Endothelial cell of umbilical vein (primary cell): ENCODE results near the gene UMPS. TPM values are rescaled to one million over a fixed set of nuclear protein-coding genes. Genes with fewer than 3 reads are reported as not detected.

Experiments used
- BruUV-seq: library from RNA; stranded (reverse); fragments of 400-500 nt; replicated peaks from 2 replicates; lab custom pipeline; 2021; lab: Mats Ljungman, UMichigan
- CTCF ChIA-PET: fragments of 300-600, 350-600 bp; sonication (Branson Sonifier 250); formaldehyde crosslinking; loops from one replicate; lab custom pipeline; 2021; ENCODE audit warnings: antibody characterized with exemption, inconsistent platforms; lab: Charles Lee
- POLR2A ChIA-PET: fragments of 300-600, 350-600 bp; sonication (Branson Sonifier 250); formaldehyde crosslinking; loops from one replicate; lab custom pipeline; 2021; ENCODE audit warnings: antibody characterized with exemption, inconsistent platforms; lab: Charles Lee
- DNase-seq: peaks from one replicate; pipeline ENCODE4 v3.0.0-alpha.2; 2011; ENCODE audit warnings: low read depth, low spot score
- FAIRE-seq: peaks from 2 replicates; lab custom pipeline; 2011; peaks lifted over from hg19 to GRCh38; lab: Jason Lieb, UNC
- H2AFZ ChIP-seq: 2 replicates; pipeline ENCODE4 v1.6.0; 2012; ENCODE audit warnings: low read depth, low read length, control low read depth, inconsistent platforms
- H3K27ac ChIP-seq: 2 replicates; pipeline ENCODE4 v1.5.1; 2011; ENCODE audit warnings: low read depth, mild to moderate bottlenecking, control low read depth, low read length, moderate library complexity; ENCODE audit not compliant: insufficient read depth
- H3K27me3 ChIP-seq, 2 experiments: 2 replicates each; pipeline versions ENCODE4 v1.6.0 to v1.6.1; 2011; ENCODE audit warnings: low read length in 2 of 2, mixed read lengths in 1 of 2; ENCODE audit not compliant: control insufficient read depth in 2 of 2, insufficient read depth in 2 of 2
- H3K36me3 ChIP-seq, 2 experiments: 2 replicates in 1 of 2; 3 replicates in 1 of 2; pipeline ENCODE4 v1.5.1; 2011; ENCODE audit warnings: low read length in 2 of 2, mild to moderate bottlenecking in 1 of 2, moderate library complexity in 1 of 2; ENCODE audit not compliant: control insufficient read depth in 2 of 2, insufficient read depth in 2 of 2; ENCODE audit errors: extremely low read depth in 1 of 2
- H3K4me1 ChIP-seq: 3 replicates; pipeline ENCODE4 v1.5.1; 2011; ENCODE audit warnings: mild to moderate bottlenecking, low read length; ENCODE audit not compliant: control insufficient read depth, insufficient read depth; ENCODE audit errors: extremely low read depth
- H3K4me2 ChIP-seq: 2 replicates; pipeline ENCODE4 v1.6.1; 2011; ENCODE audit warnings: low read length, control low read depth, mixed read lengths; ENCODE audit not compliant: insufficient read depth
- H3K4me3 ChIP-seq, 3 experiments: fragments of 200-600 bp in 1 of 3; sonication (generic), shearing (Covaris generic) in 1 of 3; replicated peaks in 1 of 3; 2 replicates each; pipeline ENCODE4 v1.5.1; 2011 to 2016; ENCODE audit warnings: control low read depth in 3 of 3, low read length in 3 of 3, mild to moderate bottlenecking in 2 of 3, inconsistent platforms in 1 of 3, low read depth in 1 of 3, moderate library complexity in 1 of 3; ENCODE audit not compliant: insufficient read depth in 1 of 3
- H3K79me2 ChIP-seq: 2 replicates; pipeline ENCODE4 v1.6.0; 2012; ENCODE audit warnings: low read length, inconsistent platforms; ENCODE audit not compliant: control insufficient read depth, insufficient read depth
- H3K9ac ChIP-seq: replicated peaks from 2 replicates; pipeline ENCODE3; 2011; ENCODE audit warnings: low read length, control low read depth; ENCODE audit not compliant: insufficient read depth; ENCODE audit errors: extremely low read depth
- H3K9me1 ChIP-seq: replicated peaks from 3 replicates; pipeline ENCODE4 v1.6.0; 2011; ENCODE audit warnings: mild to moderate bottlenecking, low read length; ENCODE audit not compliant: control insufficient read depth, insufficient read depth; ENCODE audit errors: extremely low read depth
- H3K9me3 ChIP-seq: replicated peaks from 2 replicates; pipeline ENCODE4 v1.5.1; 2012; ENCODE audit warnings: low read length, inconsistent platforms; ENCODE audit not compliant: control insufficient read depth, insufficient read depth
- H4K20me1 ChIP-seq: replicated peaks from 2 replicates; pipeline ENCODE3; 2011; ENCODE audit warnings: mild to moderate bottlenecking, low read length; ENCODE audit not compliant: control insufficient read depth, insufficient read depth; ENCODE audit errors: extremely low read depth
- EZH2 ChIP-seq: IDR thresholded peaks from 2 replicates; pipeline ENCODE4 v1.6.1; 2012; ENCODE audit warnings: borderline replicate concordance, low read depth, mild to moderate bottlenecking, moderate library complexity, low read length, inconsistent platforms; ENCODE audit not compliant: severe bottlenecking
- JUN ChIP-seq: IDR thresholded peaks from 2 replicates; pipeline ENCODE4 v1.6.1; 2011; ENCODE audit warnings: borderline replicate concordance, low read depth; ENCODE audit not compliant: insufficient read length, insufficient read depth
- MAX ChIP-seq: IDR thresholded peaks from 2 replicates; pipeline ENCODE4 v1.6.1; 2011; ENCODE audit not compliant: insufficient read depth, insufficient read length
- MYC ChIP-seq: IDR thresholded peaks from one replicate; pipeline ENCODE4 v1.6.1; 2011; ENCODE audit warnings: mild to moderate bottlenecking, low read depth, low read length
- POLR2A ChIP-seq: IDR thresholded peaks from 2 replicates; pipeline ENCODE4 v1.6.1; 2012; ENCODE audit warnings: low read depth, mild to moderate bottlenecking, control low read depth, low read length
- dilution Hi-C: fragments of 300-500 bp; cut with MboI; formaldehyde crosslinking; loops from one replicate; pipeline ENCODE4 v1.15.0; 2019; ENCODE audit warnings: low sequenced_read_pairs; ENCODE audit not compliant: extremely low pct_ligation_motif_present
- intact Hi-C: fragments of 100-400 bp; cut with micrococcal nuclease; formaldehyde crosslinking; loops from one replicate; pipeline ENCODE4 v1.10.0; 2022
- polyA plus RNA-seq, 4 experiments: library from polyadenylated mRNA; depleted of rRNA in 3 of 4; stranded (reverse) in 3 of 4; unstranded in 1 of 4; fragments of >200 nt; gene quantifications; 2 replicates each; pipeline versions ENCODE4 v1.2.1 to v1.2.3, GENCODE V29; 2011 to 2012; ENCODE audit warnings: missing spikeins in 1 of 4
- total RNA-seq: library from RNA; stranded (reverse); gene quantifications from 2 replicates; pipeline ENCODE4 v1.2.3, GENCODE V29; 2021
- TF ChIP-seq, protein P1 (sequence below), 2 donors: IDR thresholded peaks; 1 replicate in 1 of 2; 2 replicates in 1 of 2; pipeline ENCODE4 v1.5.1; 2011; ENCODE audit warnings: low read length in 2 of 2, mild to moderate bottlenecking in 2 of 2, moderate library complexity in 2 of 2, control low read depth in 1 of 2, inconsistent platforms in 1 of 2, low read depth in 1 of 2; ENCODE audit not compliant: insufficient read depth in 1 of 2; ENCODE audit errors: extremely low read depth in 1 of 2

Gene UMPS
- total and polyA plus RNA-seq, 2 donors (not counting 3 experiments of a cell fraction or from before 2014, with no cell fraction given) = 38.6 to 50.2 TPM

DNA sequence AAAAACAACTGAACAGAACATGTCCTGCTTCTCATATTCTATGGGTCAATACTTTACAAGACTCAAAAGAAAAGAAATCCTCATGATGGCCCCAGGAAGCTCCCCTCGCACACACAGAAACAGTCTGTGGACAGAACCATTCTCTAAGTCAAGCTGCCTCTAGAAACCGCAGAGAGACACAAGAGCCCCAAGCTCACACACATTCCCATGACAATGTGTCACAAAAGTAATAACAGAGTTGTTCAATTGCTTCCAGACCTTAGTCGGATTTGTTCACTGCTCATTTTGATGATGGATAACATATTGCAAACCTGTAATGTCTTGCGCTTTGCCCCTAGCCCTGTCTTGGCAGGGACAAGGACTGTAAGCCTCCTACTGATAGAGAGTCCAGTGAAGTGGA, 60.9 kb downstream of the UMPS start:
- intact Hi-C loops (no loop called here), dilution Hi-C loops (no loop called here)
- FAIRE-seq (no peak), DNase-seq (no peak)
- no peaks in the 10 kb centered on the region for H3K9me1 ChIP-seq
- BruUV-seq = no TSS peak
- H3K4me3 ChIP-seq = no peak overlapping the region
- no peak overlapping the region for H3K27ac ChIP-seq
- TF ChIP-seq MYC = no peak
- no peak for TF ChIP-seq JUN
- TF ChIP-seq, protein P1, sequence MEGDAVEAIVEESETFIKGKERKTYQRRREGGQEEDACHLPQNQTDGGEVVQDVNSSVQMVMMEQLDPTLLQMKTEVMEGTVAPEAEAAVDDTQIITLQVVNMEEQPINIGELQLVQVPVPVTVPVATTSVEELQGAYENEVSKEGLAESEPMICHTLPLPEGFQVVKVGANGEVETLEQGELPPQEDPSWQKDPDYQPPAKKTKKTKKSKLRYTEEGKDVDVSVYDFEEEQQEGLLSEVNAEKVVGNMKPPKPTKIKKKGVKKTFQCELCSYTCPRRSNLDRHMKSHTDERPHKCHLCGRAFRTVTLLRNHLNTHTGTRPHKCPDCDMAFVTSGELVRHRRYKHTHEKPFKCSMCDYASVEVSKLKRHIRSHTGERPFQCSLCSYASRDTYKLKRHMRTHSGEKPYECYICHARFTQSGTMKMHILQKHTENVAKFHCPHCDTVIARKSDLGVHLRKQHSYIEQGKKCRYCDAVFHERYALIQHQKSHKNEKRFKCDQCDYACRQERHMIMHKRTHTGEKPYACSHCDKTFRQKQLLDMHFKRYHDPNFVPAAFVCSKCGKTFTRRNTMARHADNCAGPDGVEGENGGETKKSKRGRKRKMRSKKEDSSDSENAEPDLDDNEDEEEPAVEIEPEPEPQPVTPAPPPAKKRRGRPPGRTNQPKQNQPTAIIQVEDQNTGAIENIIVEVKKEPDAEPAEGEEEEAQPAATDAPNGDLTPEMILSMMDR (IDR thresholded peaks at IDR 0.05; ENCODE audit: extremely low read depth in 1 of 2, insufficient read depth in 1 of 2, low read depth in 1 of 2, low read length in 2 of 2) = no peak
- no peak for TF ChIP-seq MAX
- TF ChIP-seq EZH2 = no peak
- TF ChIP-seq POLR2A = no peak
- H3K4me2 ChIP-seq = no peak overlapping the region
- H3K9me3 ChIP-seq = no peaks in the 10 kb centered on the region
- H3K27me3 ChIP-seq = no peaks in the 10 kb centered on the region
- H3K36me3 ChIP-seq = peaks cover 0 to 2% of the 10 kb centered on the region in 2 experiments
- POLR2A ChIA-PET = no interaction called here
- peaks cover 6% of the 10 kb centered on the region for H3K4me1 ChIP-seq
- no peaks in the 10 kb centered on the region for H3K79me2 ChIP-seq
- H3K9ac ChIP-seq = no peak overlapping the region
- no peaks in the 10 kb centered on the region for H4K20me1 ChIP-seq
- no peak overlapping the region for H2AFZ ChIP-seq
- CTCF ChIA-PET = interaction anchor here (1.4 kb wide), 1 partner anchor 110 kb away, joined by 5 read pairs; no protein-coding TSS in a partner anchor
